ENCODE data around the gene TMEM232.
A peak's percentile ranks its signal among the peaks of the same experiment; 100 is the strongest.
"Not testable (repeated sequence)": the region's sequence is repeated elsewhere in the genome, so short reads cannot be mapped to it uniquely, and the experiment has no call there.

Gene TMEM232

GRCh38 chr5:110734101-110734500 is 7.6 kb upstream of the TMEM232 start:
- no peak overlapping the region for H3K27ac ChIP-seq
- TF ChIP-seq ZFX (IDR thresholded peaks at IDR 0.05) (no peak), CTCF (conservative IDR thresholded peaks at IDR 0.05) (no peak)

GRCh38 chr5:110731499-110731898 is 5.0 kb upstream of the TMEM232 start:
- H3K27ac ChIP-seq: not testable (repeated sequence)

GRCh38 chr5:110727025-110727314 is 499 bp upstream of the TMEM232 start:
- TF ChIP-seq ZFX (IDR thresholded peaks at IDR 0.05) (no peak), CTCF (conservative IDR thresholded peaks at IDR 0.05) (peak; percentile 64)

GRCh38 chr5:110718311-110718710 is 8.2 kb downstream of the TMEM232 start:
- TF ChIP-seq ZFX (IDR thresholded peaks at IDR 0.05): no peak
- TF ChIP-seq CTCF (conservative IDR thresholded peaks at IDR 0.05): no peak
- H3K27ac ChIP-seq: no peak overlapping the region

More at GRCh38 chr5:110727025-110727314, 499 bp upstream of the TMEM232 start:
- H3K27ac ChIP-seq: no peak overlapping the region

- TF ChIP-seq CTCF (conservative IDR thresholded peaks at IDR 0.05) (peak; percentile 20), ZFX (IDR thresholded peaks at IDR 0.05) (no peak)
- H3K27ac ChIP-seq: no peak overlapping the region
Observed at GRCh38 chr5:110716247-110717245, 9.9 kb downstream of the TMEM232 start.

GRCh38 chr5:110707260-110707844 is 19.1 kb downstream of the TMEM232 start:
- TF ChIP-seq CTCF (conservative IDR thresholded peaks at IDR 0.05): no peak
- TF ChIP-seq ZFX (IDR thresholded peaks at IDR 0.05): no peak
- H3K27ac ChIP-seq: no peak overlapping the region

GRCh38 chr5:110705349-110705748 is 21.1 kb downstream of the TMEM232 start:
- TF ChIP-seq ZFX (IDR thresholded peaks at IDR 0.05) (no peak), CTCF (conservative IDR thresholded peaks at IDR 0.05) (no peak)
- H3K27ac ChIP-seq: no peak overlapping the region
